ENCODE results near the gene WDR86. TPM values are rescaled to one million over a fixed set of nuclear protein-coding genes. Genes with fewer than 3 reads are reported as not detected.
A peak's percentile ranks its signal among the peaks of the same experiment; 100 is the strongest.

The WDR86 gene
- total RNA-seq, 4 donors from 2014 or later: 17.2 to 41.5 (median 22.1) TPM

DNA sequence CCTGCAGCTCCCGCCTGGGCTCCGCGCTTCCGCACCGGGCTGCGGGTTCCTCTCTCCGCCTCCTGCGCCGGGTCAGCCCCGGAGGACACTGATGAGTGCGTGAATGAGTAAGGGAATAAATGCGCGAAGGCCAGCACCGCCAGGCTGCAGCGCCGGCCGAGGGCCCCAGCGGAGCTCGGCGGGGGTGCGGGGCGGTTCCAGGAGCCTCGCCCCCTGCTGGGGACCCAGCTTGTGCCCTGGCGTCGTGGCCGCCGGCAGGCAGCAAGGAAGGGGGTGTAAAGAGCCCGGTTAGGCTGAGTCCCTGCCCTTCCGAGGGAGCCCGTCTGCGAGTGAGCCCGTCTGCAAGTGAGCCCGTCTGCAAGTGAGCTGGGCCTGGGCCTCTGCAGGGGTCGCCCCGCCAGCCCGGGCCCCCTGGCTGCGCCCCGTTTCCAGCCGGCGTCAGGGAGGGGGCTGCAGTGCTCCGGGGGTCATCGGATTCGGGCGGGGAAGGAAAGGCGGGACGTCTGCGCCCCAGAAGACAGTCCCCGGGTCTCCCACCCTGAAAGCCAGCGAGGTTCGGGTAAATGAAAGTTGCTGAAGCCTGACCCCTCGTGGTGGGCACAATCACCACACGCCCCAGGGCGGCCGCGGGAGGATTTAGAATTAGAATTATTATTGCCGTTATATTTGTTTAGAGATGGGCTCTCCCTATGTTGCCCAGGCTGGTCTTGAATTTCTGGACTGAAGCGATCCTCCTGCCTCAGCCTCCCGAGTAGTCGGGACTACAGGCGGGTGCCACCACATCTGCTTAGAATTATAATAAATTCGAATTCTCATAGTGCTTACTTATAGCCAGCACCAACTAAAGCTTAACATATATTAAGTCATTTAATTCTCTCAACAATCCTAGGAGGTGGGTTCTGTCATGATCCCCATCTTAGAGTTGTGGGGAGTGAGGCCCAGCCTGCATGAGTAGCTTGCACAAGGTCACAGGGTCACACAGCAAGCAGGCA lies 38.7 kb upstream of the WDR86 start:
- DNase-seq (ENCODE audit: low spot score) (peak; percentile 62), ATAC-seq (ENCODE audit: low FRiP score) (peak; percentile 78)
- peak in 2 of 3 donors; percentile 14 to 57 for TF ChIP-seq CTCF (IDR thresholded peaks at IDR 0.05)

DNA sequence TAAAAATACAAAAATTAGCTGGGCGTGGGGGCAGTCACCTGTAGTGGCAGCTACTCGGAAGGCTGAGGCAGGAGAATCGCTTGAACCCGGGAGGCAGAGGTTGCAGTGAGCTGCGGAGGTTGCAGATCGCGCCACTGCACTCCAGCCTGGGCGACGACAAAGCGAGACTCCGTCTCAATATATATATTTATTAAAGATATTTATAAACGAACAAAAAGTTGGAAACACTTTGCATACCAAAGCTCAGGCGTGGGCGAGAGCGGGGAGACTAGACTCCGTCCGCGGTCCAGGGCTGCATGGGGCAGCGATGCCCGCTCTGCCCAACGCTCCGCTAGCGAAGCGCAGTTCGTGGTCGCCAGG lies 38.0 kb upstream of the WDR86 start:
- ATAC-seq (ENCODE audit: low FRiP score) (no peak), DNase-seq (ENCODE audit: low spot score) (no peak)
- TF ChIP-seq CTCF (IDR thresholded peaks at IDR 0.05): no peak

DNA sequence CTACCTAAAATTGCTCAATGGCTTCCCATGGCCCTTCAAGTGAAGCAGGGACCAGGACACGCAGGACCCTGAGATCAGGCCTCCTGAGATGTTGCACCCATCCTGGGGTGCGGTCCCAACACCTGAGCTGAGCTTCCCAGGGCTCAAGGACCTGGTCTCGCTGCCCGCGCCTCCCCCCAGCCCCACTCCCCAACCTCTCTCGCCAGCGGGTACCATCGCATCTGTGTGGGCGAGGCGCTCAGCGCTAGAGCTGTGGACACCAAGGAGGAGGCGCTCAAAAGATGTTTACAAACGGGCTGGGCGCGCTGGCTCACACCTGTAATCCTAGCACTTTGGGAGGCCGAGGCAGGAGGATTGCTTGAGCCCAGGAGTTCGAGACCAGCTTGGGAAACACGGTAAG lies 37.5 kb upstream of the WDR86 start:
- no peak for DNase-seq (ENCODE audit: low spot score)
- ATAC-seq (ENCODE audit: low FRiP score): no peak
- TF ChIP-seq CTCF (IDR thresholded peaks at IDR 0.05): no peak

DNA sequence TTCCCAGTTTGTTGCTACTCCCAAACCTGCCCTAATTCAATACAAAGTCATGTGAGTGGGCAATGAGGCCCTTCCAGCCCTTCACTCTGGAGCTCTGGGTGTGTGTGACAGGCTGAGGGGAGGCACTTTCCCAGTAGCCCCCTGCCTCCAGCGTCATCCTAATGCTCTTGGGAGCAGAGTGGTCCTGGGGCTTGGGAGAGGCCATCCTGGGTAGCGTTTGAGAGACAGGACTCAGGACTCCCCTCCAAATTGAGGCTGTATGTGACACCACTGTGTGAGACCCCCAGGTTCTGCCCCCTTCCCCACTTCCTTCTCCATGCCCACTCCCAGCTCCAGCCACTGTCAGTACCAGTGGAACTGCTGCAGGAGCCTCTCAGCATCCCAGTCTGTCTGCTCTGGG lies 36.6 kb upstream of the WDR86 start:
- ATAC-seq (ENCODE audit: low FRiP score) (no peak), DNase-seq (ENCODE audit: low spot score) (no peak)
- TF ChIP-seq CTCF (IDR thresholded peaks at IDR 0.05): no peak

DNA sequence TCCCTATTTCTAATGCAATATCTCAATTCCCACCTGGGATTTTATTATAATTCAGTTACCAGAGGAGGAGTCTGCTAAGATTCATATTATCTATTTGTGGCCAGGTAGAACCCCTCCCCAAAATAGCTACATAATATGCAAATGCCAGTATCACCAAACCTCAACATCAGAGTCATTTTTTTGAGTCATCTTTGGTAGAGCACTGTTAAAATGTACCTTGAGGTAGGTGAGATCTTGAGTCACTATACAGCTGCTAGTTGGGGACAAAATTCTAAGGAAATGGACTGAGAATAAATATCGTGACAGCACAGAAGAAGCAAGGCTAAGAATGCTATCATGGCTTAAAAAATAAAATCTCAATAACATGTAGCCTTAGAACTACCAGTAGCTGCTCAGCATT lies 34.8 kb upstream of the WDR86 start:
- no peak for TF ChIP-seq CTCF (IDR thresholded peaks at IDR 0.05)
- DNase-seq (ENCODE audit: low spot score): no peak
- no peak for ATAC-seq (ENCODE audit: low FRiP score)

DNA sequence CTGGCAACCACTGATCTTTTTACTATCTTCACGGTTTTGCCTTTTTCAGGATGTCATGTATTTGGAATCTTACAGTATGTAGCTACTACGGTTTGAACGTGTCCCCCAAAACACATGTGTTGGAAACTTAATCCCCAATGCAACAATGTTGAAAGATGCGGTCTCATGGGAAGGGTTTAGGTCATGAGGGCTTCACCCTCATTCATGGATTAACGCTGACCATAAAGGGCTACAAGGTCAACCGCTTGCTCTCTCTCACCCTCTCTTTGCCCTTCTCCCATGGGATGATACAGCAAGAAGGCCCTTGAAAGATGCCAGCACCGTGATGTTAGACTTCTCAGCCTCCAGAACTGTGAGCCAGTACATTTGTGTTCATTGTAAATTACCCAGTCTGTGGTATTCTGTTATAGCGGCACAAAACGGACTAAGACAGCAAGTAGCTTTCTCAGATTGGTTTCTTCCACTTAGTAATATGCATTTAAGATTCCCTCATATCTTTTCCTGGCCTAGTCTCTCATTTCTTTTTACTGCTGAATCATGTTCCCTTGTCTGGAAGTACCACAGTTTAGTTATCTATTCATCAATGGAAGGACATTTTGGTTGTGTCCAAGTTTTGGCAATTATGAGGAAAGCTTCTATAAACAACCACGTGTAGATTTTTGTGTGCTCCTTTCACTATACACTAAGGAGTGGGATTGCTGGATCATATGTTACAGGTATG lies 33.1 kb upstream of the WDR86 start:
- ATAC-seq (ENCODE audit: low FRiP score) (no peak), DNase-seq (ENCODE audit: low spot score) (no peak)
- TF ChIP-seq CTCF (IDR thresholded peaks at IDR 0.05): no peak

All from omental fat pad (tissue), 4 donors.